Effector CD8-positive, alpha-beta T cell (primary cell): ENCODE results near the gene ACP2.

Experiments used
- DNase-seq: peaks from one replicate; lab custom pipeline; 2025; lab: John Stamatoyannopoulos, UW
- total RNA-seq, 4 experiments: gene quantifications; one replicate each; lab custom pipeline; 2026; lab: John Stamatoyannopoulos, UW

ACP2 gene
- total RNA-seq = 26.6 to 41.6 (median 31.5) reads per million in 4 experiments

GRCh38 chr11:47248664-47249377, at the start of gene ACP2:
TSS of gene ACP2 (minus strand) at chr11:47248814. CDS start at chr11:47248789, 25 bp downstream.
- peak; percentile 66 for DNase-seq

- DNase-seq = no peak
Observed at GRCh38 chr11:47296045-47296444, 47.4 kb upstream of the ACP2 start.

GRCh38 chr11:47295385-47295784, 46.8 kb upstream of the ACP2 start:
- no peak for DNase-seq

GRCh38 chr11:47289856-47290255, 41.2 kb upstream of the ACP2 start:
- no peak for DNase-seq

- no peak for DNase-seq
Observed at GRCh38 chr11:47288066-47288465, 39.5 kb upstream of the ACP2 start.

- DNase-seq = no peak
Observed at GRCh38 chr11:47285969-47286770, 37.6 kb upstream of the ACP2 start.

- no peak for DNase-seq
Observed at GRCh38 chr11:47284151-47284550, 35.5 kb upstream of the ACP2 start.

- no peak for DNase-seq
Observed at GRCh38 chr11:47282462-47282861, 33.8 kb upstream of the ACP2 start.

GRCh38 chr11:47280860-47281259, 32.2 kb upstream of the ACP2 start:
- DNase-seq = no peak

- DNase-seq = no peak
Observed at GRCh38 chr11:47280099-47280498, 31.5 kb upstream of the ACP2 start.

- DNase-seq = no peak
Observed at GRCh38 chr11:47278769-47279168, 30.2 kb upstream of the ACP2 start.

GRCh38 chr11:47278058-47278457, 29.4 kb upstream of the ACP2 start:
- no peak for DNase-seq

- no peak for DNase-seq
Observed at GRCh38 chr11:47276923-47277322, 28.3 kb upstream of the ACP2 start.

- DNase-seq = no peak
Observed at GRCh38 chr11:47274495-47275235, 26.1 kb upstream of the ACP2 start.

- DNase-seq = no peak
Observed at GRCh38 chr11:47272706-47273105, 24.1 kb upstream of the ACP2 start.

- no peak for DNase-seq
Observed at GRCh38 chr11:47271961-47272661, 23.5 kb upstream of the ACP2 start.

GRCh38 chr11:47271328-47271727, 22.7 kb upstream of the ACP2 start:
- DNase-seq = no peak

- DNase-seq = no peak
Observed at GRCh38 chr11:47270331-47271271, 22.0 kb upstream of the ACP2 start.

- peak; percentile 83 for DNase-seq
Observed at GRCh38 chr11:47269829-47270305, 21.3 kb upstream of the ACP2 start, which contains the start of gene MADD. TSS of gene MADD (plus strand) at chr11:47270133.
